ENCODE results near the gene ZNF524. TPM values are rescaled to one million over a fixed set of nuclear protein-coding genes. Genes with fewer than 3 reads are reported as not detected.
"Not testable (repeated sequence)": the region's sequence is repeated elsewhere in the genome, so short reads cannot be mapped to it uniquely, and the experiment has no call there.

The ZNF524 gene, protein sequence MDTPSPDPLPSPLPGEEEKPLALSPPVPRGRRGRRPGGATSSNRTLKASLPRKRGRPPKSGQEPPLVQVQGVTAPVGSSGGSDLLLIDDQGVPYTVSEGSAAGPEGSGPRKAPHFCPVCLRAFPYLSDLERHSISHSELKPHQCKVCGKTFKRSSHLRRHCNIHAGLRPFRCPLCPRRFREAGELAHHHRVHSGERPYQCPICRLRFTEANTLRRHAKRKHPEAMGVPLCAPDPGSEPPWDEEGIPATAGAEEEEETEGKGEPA
- 2.9 TPM for total RNA-seq

DNA sequence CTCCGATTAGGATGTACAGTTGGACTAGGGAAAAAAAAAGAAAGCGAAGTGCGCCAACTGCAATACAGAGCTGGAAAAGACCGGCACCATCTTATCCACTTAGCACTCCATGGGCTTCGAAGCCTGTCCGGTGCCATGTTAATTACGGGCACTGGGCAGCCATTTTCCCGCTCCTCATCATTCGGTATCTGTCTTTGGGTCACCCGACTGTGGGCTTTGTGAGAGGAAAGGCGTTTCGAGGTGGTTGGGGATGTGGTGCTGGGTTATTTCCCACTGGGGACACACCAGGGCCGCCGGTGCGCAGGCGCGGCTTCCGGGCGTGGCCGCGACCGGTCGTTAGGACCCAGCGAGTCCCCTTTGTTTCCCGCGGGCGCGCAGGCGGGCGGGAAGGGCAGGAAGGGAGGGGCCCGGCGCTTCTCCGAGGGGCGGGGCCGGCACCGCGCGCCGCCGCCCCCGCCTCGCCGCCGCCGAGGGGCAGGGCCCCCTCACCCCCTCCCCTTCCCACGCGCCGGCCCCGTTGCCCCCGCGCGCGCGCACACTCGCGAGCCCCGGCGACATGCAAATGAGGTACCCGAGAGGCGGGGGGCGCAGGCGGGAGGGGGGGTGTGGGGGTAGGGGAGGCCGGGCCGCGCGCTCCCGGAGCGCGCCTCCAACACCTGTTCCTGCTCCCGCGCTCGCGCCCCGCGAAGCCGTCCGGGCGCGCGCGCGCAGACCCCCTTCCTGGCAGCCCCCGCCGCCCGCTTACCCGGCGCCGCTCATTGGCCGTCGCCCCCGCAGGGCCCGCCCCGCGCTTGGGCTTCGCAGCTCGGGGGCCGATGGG is at the start of gene ZNF524:
TSS of gene ZNF524 (plus strand) at position 447 of the 820 bp plus-strand sequence. CDS start 1,825 bp downstream, outside the sequence.
- FAIRE-seq (no peak), DNase-seq (ENCODE audit: low spot score in 2 of 2) (peak; percentile 93 to 97)

DNA sequence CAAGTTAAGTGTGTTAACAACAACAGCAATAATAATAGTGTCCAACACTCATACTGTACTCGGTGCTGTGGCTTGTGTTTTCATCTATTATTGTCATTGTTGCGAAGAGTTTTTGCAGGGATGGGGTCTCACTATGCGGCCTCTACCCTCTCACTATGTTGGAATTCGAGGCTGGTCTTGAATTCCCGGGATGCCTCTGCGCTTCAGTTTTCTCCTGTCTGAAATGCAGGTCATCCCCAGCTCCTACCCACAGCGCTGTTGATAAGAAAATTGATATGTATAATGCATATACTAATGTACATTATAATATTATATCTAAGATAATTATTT is 49.8 kb upstream of the ZNF524 start:
- no peak for FAIRE-seq
- DNase-seq (ENCODE audit: low spot score in 2 of 2), result no peak

DNA sequence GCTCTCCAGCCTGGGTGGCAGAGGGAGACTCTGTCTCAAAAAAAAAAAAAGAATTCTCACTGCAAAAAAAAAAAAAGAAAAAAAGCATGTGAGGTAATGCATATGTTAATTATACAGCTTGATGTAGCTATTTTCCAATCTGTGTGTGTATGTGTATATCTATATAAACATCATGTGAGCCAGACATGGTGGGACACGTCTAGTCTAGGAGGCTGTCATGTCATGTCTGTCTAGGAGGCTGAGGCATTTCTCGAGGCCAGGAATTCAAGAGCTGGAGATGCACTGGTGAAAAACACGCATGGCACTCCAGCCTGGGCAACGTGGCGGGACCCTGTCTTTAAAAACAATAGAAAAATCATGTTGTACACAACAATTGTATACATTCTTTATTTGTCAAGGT is 47.9 kb upstream of the ZNF524 start:
- FAIRE-seq (no peak), DNase-seq (ENCODE audit: low spot score in 2 of 2) (no peak)

DNA sequence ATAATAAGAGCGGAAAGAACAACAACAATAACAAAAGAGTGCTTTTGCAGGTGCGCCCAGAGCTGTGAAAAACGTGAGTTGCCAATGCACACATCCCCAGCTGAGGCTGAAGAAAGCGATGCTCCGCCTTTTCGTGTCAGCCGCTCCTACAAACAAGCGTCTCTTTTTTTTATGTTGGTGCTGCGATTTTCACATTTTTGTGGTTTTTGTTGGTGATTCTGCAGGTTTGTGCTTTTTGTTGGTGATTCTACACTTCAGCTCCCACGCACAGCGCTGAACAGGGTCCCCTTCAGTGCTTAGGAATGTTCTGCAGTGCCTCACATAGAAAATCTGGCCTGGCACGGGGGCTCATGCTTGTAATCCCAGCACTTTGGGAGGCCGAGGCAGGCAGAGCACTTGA is 47.5 kb upstream of the ZNF524 start:
- DNase-seq (ENCODE audit: low spot score in 2 of 2), result no peak
- no peak for FAIRE-seq

DNA sequence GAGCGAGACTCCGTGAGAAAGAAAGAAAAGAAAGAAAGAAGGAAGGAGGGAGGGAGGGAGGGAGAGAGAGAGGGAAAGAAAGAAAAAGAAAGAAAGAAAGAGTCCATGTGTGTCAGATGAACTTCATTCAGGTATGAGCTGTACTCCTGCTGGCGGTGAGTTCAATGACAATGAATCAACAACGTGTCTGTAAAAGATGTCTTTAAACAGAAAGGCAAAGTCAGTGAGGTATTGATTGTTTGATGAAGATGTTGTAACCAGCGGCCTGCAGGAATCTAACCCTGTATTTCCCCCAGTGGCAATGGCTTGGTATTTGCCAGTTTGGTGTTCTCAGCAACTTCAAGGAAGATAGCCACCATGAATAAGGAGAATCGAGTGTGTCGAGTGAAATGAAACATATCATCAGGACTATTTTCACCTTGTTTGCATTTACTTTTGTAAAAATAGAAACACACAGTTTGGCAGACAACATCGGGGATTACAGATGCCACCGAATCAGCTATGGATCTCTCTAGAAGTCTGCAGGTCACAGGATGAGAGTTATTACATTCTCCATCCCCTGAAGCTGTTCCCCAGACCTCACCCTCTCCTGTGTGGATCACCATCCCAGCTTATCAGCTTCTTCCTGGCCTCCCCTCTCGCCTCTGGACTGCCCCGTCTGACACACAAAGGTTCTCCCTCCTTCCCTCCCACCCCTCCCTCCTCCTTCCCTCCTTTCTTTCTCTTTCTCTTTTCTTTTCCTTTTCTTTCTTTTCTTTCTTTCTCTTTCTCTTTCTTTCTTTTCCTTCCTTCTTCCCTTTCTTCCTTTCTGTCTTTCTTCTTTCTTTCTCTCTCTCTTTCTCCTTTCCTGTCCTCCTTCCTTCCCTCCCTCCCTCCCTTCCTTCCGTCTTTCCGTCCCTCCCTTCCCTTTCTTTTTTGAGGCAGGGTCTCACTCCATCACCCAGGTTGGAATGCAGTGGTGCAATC is 46.6 kb upstream of the ZNF524 start:
- no peak for FAIRE-seq
- DNase-seq (ENCODE audit: low spot score in 2 of 2), result no peak

DNA sequence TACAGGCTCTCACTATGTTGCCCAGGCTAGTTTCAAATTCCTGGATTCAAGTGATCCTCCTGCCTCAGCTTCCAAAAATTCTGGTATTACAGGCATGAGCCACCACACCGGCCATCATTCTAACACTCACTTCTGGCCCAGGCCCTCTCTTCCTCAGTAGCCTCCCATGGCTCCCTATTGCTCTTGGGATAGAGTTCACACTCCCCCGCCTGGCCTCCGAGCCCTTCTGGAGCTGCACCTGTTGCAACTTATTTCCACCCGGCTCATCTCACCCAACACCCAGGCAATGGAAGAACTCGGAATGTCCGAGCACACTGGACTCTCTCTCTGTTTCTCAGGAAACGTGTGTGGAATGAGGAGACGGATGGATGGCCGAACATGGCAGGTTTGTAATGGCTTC is 45.8 kb upstream of the ZNF524 start:
- no peak for FAIRE-seq

DNA sequence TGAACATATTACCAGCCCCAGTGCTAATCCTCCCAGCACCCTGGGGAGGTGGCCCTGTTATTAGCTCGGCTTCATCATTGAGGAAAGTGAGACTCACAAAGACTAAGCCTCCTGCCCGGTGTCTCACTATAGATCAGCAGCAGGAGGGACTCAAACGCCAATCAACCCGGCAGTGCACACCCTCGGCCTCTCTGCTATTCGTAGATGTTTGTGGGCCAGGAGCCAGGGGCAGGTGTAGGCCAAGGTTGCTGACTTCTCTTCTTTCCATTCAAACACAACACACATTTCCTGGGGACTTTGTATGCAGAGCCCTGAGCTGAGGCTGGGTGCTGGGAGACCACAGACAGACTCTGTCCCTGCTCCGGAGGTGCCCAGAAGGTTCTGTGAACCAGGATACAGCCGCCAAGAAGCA is 45.3 kb upstream of the ZNF524 start:
- no peak for DNase-seq (ENCODE audit: low spot score in 2 of 2)
- no peak for FAIRE-seq

More for the DNA sequence above, 45.8 kb upstream of the ZNF524 start:
- DNase-seq (ENCODE audit: low spot score in 2 of 2), result no peak

DNA sequence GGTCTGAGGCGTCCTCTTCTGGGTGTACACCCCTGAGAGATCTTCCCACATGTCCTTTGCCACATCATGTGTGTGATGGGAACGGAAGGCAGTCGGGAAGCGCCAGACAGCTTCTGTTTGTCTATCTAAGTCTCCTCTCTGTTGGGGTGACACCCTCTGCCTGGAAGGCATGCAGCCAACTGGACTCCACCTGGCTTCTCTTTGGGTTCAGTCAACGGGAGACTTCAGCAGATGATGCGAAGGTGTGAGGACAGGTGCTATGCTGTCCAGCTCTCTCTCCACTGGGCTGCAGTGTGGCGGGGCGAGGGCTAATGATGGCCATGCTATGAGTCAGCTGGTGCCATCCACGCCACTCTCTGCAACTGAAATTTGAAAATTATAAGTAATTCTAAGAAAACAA is 40.4 kb upstream of the ZNF524 start:
- DNase-seq (ENCODE audit: low spot score in 2 of 2), result no peak
- FAIRE-seq, result no peak

DNA sequence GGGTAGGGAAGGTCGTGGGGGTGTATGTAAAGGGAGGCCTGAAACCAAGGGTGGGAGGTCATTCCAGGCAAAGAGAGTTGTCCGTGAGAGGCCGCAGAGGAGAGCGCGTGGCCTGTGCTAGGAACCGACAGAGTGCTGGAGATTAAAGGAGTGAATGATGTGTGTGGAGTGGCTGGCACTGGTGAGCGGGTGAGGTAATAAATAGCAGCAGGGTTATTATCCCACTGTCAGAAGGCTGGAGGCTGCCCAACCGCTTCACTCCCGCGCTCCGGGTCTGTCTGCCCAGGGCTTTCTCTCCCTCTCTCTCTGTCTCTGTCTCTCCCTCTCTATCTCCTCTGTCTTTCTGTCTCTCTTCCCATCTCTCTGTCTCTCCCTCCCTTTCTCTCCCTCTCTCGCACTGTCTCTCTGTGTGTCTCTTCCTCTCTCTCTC is 36.8 kb upstream of the ZNF524 start:
- no peak for DNase-seq (ENCODE audit: low spot score in 2 of 2)
- no peak for FAIRE-seq

DNA sequence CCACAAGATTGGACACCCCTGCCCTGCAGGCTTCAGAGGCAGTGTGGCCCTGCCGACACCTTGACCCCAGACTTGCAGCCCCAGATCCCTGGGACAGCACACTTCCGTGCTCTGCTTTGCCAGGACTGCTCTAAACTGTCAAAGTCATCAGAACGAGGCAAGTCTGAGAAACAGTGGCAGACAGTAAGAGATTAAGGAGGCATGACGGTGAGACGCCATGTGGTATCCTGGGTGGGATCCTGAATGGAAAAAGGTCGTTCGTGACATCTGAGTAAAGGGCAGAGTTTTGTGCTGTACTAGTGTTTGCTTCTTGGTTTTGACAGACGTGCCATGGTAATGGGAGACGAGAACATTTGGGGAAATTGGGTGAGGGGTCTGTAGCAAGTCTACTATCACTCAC is 33.3 kb upstream of the ZNF524 start:
- DNase-seq (ENCODE audit: low spot score in 2 of 2) (no peak), FAIRE-seq (no peak)

DNA sequence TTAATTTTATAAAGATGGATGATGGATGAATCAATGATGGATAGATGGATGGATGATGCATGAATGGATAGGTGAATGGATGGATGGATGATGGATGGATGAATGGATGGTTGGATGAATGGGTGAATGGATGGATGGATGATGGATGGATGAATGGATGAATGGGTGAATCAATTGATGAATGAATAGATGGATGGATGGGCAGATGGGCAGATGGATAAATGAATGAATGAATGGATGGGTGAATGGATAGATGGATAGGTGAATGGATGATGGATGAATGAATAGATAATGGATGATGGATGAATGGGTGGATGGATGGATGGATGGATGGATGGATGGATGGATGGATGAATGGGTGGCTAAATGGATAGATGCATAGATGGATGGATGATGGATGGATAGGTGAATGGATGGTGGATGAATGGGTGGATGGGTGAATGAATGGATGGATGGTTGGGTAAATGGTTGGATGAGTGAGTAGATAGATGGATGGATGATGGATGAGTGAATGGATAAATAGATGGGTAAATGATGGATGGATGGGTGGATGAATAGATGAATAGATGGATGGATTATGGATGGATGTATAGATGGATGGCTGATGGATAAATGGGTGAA is 32.3 kb upstream of the ZNF524 start:
- DNase-seq (ENCODE audit: low spot score in 2 of 2) (no peak), FAIRE-seq (no peak)

DNA sequence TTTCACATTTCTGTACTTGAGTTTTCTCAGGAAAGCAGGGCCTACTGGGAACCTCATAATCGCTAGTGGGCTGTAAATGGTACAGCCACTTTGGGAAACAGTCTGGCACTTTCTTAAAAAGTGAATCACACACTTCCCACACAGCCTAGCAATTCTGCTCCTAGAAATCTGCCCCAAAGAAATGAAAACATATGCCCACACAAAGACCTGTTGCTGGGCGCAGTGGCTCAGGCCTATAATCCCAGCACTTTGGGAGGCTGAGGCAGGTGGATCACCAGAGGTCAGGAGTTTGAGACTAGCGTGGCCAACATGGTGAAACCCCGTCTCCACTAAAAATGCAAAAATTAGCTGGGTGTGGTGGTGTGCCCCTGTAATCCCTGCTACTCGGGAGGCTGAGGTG is 30.6 kb upstream of the ZNF524 start:
- DNase-seq (ENCODE audit: low spot score in 2 of 2); FAIRE-seq: not testable (repeated sequence)

DNA sequence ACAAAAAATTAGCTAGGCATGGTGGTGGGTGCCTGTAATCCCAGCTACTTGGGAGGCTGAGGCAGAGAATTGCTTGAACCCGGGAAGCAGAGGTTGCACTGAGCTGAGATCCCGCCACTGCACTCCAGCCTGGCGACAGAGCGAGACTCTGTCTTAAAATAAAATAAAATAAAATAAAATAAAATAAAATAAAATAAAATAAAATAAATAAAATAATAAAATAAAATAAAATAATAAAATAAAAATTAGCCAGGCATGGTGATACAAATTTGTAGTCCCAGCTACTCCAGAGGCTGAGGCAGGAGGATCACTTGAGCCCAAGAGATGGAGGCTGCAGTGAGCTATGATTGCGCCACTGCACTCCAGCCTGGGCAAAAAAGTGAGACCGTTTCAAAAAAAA is 26.2 kb upstream of the ZNF524 start:
- FAIRE-seq; DNase-seq (ENCODE audit: low spot score in 2 of 2): not testable (repeated sequence)

DNA sequence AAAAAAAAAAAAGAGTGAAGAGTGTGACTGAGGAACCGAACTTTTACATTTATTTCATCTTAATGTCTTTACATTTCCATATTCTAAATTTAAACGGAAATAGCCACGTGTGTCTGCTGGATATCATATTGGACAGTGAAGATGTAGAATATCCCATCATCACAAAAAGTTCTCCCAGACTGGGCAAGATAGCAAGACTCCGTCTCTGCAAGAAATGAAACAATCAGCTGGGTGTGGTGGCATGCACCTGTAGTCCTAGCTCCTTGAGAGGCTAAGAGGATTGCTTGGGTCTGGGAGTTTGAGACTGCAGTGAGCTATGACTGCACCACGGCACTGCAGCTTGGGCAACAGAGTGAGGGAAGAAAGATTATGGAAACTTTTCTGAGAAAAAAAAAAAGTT is 23.3 kb upstream of the ZNF524 start:
- no peak for FAIRE-seq

DNA sequence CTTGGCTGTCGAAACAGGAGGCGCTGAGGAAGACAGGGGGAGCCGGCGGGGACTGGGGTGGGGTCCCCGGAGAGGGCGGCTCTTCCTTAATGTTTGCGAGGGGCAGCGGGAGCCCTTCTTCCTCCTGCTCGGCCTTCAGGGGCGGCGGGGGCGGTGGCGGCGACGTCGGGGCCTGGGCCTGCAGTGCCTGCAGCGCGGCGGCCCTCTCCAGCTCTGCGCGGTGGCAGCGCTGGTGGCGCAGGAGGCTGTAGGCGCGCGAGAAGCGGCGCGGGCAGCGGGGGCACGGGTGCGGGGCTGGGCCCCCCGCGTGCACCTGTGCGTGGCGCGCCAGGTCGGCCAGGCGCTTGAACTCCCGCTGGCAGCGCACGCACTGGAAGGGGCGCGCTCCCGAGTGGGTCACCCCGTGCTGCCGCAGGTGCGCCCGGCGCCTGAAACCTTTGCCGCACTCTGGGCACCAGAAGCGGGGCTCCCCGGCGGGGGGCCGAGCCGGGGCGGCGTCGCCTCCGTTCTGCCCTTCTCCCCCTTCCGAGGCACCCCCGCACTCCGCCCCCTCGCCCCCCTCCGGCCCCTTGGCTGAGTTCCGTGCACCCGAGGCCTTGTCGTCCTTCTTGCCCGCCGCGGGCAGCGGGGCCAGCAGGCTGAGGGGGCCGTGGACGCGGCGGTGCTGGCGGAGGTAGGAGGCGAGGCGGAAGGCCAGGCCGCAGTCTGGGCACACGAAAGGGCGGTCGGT is 21.9 kb upstream of the ZNF524 start:
- FAIRE-seq, result no peak
- no peak for DNase-seq (ENCODE audit: low spot score in 2 of 2)

More for the DNA sequence above, 23.3 kb upstream of the ZNF524 start:
- DNase-seq (ENCODE audit: low spot score in 2 of 2), result no peak

DNA sequence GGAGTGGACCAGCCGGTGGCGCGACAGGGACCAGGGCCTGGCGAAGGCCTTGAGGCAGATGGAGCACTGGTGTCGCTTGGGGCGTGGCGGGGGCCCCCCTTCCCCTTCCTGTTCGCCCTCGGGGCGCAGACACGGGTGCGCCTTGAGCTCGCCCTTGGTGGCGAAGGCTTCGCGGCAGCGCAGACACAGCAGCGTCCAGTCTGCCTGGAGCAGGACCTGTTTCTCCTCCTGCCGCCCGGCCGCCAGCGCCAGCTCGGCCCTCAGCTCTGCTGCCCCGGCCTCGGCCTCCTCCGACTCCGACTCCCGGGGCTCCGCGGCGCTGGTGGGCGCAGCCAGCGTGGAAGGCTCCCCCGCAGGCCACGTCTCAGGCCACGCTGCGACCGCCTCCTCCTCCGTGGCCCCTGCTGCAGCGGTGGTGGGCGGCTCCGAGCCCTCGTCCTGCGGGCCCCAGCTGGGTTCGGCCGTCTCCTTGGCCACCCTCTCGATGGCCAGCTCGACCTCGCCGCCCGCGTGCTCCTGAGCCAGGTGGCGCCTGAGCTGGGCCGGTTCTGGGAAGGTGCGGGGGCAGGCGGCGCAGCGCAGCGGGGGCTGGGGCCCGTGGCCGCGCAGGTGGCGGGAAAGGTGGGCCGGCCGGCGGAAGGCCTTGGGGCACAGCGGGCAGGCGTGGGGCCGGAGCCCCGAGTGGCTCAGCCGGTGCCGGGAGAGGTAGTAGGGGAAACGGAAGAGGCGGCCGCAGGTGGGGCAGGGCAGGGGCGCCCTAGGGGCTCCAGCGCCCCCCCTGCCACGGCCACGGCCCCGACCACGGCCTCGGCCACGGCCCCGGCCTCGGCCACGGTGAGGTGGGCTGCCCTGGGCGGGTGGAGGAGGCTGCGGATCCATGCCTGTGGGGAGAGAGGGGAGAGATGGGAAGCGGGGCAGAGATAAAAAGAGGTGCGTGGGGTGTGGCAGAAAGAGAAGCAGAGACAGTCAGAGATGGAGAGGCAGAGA is 21.0 kb upstream of the ZNF524 start:
- DNase-seq (ENCODE audit: low spot score in 2 of 2) (no peak), FAIRE-seq (no peak)

DNA sequence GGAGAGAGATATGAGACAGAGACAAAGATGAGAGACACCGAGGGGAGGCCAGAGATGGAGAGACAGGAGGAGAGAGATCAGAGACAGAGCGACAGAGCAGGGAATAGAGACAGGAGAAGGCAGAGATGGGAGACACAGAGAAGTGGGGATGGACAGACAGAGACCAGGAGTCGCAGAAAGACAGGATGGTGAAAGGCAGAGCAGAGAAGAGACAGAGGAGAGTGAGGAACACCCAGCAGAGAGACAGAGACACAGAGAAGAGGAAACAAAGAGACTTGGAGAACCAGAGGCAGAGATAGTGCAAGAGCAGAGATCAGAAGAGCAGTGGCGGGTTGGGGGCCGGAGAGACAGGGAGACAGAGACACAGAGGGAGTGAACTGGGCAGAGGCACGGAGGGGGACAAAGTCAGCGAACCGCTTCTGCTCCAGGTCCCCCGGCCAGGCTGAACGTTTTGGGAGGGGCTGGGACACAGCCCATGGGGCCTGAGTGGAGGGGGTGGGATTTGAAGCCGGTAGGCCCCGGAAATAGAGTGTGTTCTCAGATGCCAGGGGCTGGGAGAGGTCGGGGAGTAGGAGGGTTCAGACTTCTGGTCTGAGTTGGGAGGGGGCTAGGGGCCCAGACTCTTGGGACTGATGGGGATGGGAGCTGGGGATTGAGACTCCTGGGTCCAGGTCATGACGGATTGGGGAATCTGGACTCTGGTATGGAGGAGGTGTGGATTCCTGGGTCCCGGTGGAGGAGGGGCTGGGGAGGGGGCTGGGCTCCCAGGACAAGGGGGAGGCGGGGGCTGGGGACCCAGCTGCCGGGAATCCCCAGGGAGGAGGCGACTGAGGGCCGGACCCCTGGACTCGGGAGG is 20.1 kb upstream of the ZNF524 start:
- FAIRE-seq (no peak), DNase-seq (ENCODE audit: low spot score in 2 of 2) (peak in 1 of 2 donors; percentile 46)

Data from frontal cortex (tissue), 4 donors.